Measurements from ENCODE around the gene SFT2D3.

Gene SFT2D3

GRCh38 chr2:127655209-127656073, 45.9 kb upstream of the SFT2D3 start:
- no peak for TF ChIP-seq CTCF (conservative IDR thresholded peaks at IDR 0.05; ENCODE audit: low read depth, low read length)
- H3K4me3 ChIP-seq (ENCODE audit: low read depth, low read length), result no peak overlapping the region
- DNase-seq (ENCODE audit: low read depth), result no peak

- TF ChIP-seq CTCF (conservative IDR thresholded peaks at IDR 0.05; ENCODE audit: low read depth, low read length), result no peak
- H3K4me3 ChIP-seq (ENCODE audit: low read depth, low read length), result no peak overlapping the region
- DNase-seq (ENCODE audit: low read depth), result no peak
Observed at GRCh38 chr2:127656569-127657231, 44.6 kb upstream of the SFT2D3 start.

- no peak overlapping the region for H3K4me3 ChIP-seq (ENCODE audit: low read depth, low read length)
- no peak for TF ChIP-seq CTCF (conservative IDR thresholded peaks at IDR 0.05; ENCODE audit: low read depth, low read length)
- no peak for DNase-seq (ENCODE audit: low read depth)
Observed at GRCh38 chr2:127657232-127657595, 44.1 kb upstream of the SFT2D3 start.

- no peak for TF ChIP-seq CTCF (conservative IDR thresholded peaks at IDR 0.05; ENCODE audit: low read depth, low read length)
- no peak for DNase-seq (ENCODE audit: low read depth)
- no peak overlapping the region for H3K4me3 ChIP-seq (ENCODE audit: low read depth, low read length)
Observed at GRCh38 chr2:127658146-127658545, 43.2 kb upstream of the SFT2D3 start.

GRCh38 chr2:127658641-127659407, 42.5 kb upstream of the SFT2D3 start:
- DNase-seq (ENCODE audit: low read depth), result no peak

More at GRCh38 chr2:127658641-127659407, 42.5 kb upstream of the SFT2D3 start:
- H3K4me3 ChIP-seq (ENCODE audit: low read depth, low read length), result no peak overlapping the region
- TF ChIP-seq CTCF (conservative IDR thresholded peaks at IDR 0.05; ENCODE audit: low read depth, low read length), result no peak

All from choroid plexus epithelial cell (primary cell).